ENCODE data around the gene PYHIN1. TPM values are rescaled to one million over a fixed set of nuclear protein-coding genes. Genes with fewer than 3 reads are reported as not detected.

Gene PYHIN1
- total and polyA plus RNA-seq, 2 of the 4 experiments (the other 2 are of a cell fraction), result not detected

GRCh38 chr1:158998037-158998780 is 66.9 kb downstream of the PYHIN1 start:
- dilution Hi-C loops (cut with HindIII; ENCODE audit: low sequenced_read_pairs, unreplicated experiment), result no loop called here
- H2BK5ac ChIP-seq (ENCODE audit: low read depth, low read length, poor library complexity, severe bottlenecking), result no peak overlapping the region
- no peak overlapping the region for H4K8ac ChIP-seq (ENCODE audit: low read depth in 2 of 2, low read length in 2 of 2)
- in situ Hi-C loops (cut with MboI; ENCODE audit: low sequenced_read_pairs), result loop anchor here (10.0 kb wide), 1 partner anchor 793 kb away; no protein-coding TSS in a partner anchor
- no peaks in the 10 kb centered on the region for H3K27me3 ChIP-seq (ENCODE audit: control insufficient read depth, insufficient read depth, low read length)
- H2BK120ac ChIP-seq (ENCODE audit: low read depth, low read length), result no peak overlapping the region
- H4K5ac ChIP-seq (ENCODE audit: low read depth, low read length), result no peak overlapping the region
- H3K9ac ChIP-seq (ENCODE audit: low read depth, low read length), result no peak overlapping the region; the same call in 1 of the 2 replicates
- intact Hi-C loops (cut with micrococcal nuclease), result loop anchor here (1.0 to 2.0 kb wide), 5 partner anchors 75 to 1035 kb away; no protein-coding TSS in a partner anchor
- H3K4me3 ChIP-seq (ENCODE audit: insufficient read depth, low read depth, low read length), result no peak overlapping the region
- TF ChIP-seq CEBPB (IDR thresholded peaks at IDR 0.05; ENCODE audit: low read depth, low read length) (no peak), CHD1 (IDR thresholded peaks at IDR 0.05; ENCODE audit: low read depth, low read length) (no peak)
- TF ChIP-seq, protein P1, sequence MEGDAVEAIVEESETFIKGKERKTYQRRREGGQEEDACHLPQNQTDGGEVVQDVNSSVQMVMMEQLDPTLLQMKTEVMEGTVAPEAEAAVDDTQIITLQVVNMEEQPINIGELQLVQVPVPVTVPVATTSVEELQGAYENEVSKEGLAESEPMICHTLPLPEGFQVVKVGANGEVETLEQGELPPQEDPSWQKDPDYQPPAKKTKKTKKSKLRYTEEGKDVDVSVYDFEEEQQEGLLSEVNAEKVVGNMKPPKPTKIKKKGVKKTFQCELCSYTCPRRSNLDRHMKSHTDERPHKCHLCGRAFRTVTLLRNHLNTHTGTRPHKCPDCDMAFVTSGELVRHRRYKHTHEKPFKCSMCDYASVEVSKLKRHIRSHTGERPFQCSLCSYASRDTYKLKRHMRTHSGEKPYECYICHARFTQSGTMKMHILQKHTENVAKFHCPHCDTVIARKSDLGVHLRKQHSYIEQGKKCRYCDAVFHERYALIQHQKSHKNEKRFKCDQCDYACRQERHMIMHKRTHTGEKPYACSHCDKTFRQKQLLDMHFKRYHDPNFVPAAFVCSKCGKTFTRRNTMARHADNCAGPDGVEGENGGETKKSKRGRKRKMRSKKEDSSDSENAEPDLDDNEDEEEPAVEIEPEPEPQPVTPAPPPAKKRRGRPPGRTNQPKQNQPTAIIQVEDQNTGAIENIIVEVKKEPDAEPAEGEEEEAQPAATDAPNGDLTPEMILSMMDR (conservative IDR thresholded peaks at IDR 0.05; ENCODE audit: low read depth, low read length), result no peak
- ATAC-seq (ENCODE audit: low read depth), result peak; percentile 7; the same call in 1 of the 2 replicates
- no peak overlapping the region for H2AK9ac ChIP-seq (replicated peaks; ENCODE audit: low read depth, low read length, poor library complexity)
- H3K9me3 ChIP-seq (ENCODE audit: control insufficient read depth, insufficient read depth, low read length), result no peaks in the 10 kb centered on the region
- no peaks in the 10 kb centered on the region for H3K9me1 ChIP-seq (ENCODE audit: insufficient read depth, low read length)
- DNase-seq, result no peak
- BruUV-seq (replicated peaks), result no TSS peak
- CTCF ChIA-PET, result interaction anchor here (0.6 to 1.4 kb wide), 8 partner anchors 8 to 1028 kb away, joined by 3 to 7 read pairs (median 4); no protein-coding TSS in a partner anchor
- peak overlapping the region; percentile 74; the same call in 1 of the 2 replicates for H3K4me2 ChIP-seq (ENCODE audit: low read depth, low read length)
- H3K4me1 ChIP-seq (ENCODE audit: control insufficient read depth, insufficient read depth, low read length), result no peaks in the 10 kb centered on the region
- no peak overlapping the region for H2BK15ac ChIP-seq (ENCODE audit: low read depth, low read length)
- H2AK5ac ChIP-seq (ENCODE audit: low read depth, low read length), result no peak overlapping the region
- no peak overlapping the region for H3K23ac ChIP-seq (ENCODE audit: low read depth, low read length)
- no peak overlapping the region for H3K18ac ChIP-seq (ENCODE audit: low read depth, low read length)
- H4K91ac ChIP-seq (ENCODE audit: insufficient read depth, low read depth, low read length), result no peak overlapping the region
- H3K79me1 ChIP-seq (ENCODE audit: low read depth in 1 of 2, low read length in 2 of 2), result no peaks in the 10 kb centered on the region
- POLR2A ChIA-PET (ENCODE audit: unreplicated experiment), result interaction anchor here (1.3 kb wide), 1 partner anchor 12 kb away, joined by 4 read pairs; the partner anchor contains the start of gene IFI16
- H3K56ac ChIP-seq (ENCODE audit: extremely low read depth, insufficient read depth, low read length), result no peak overlapping the region
- no peak overlapping the region for H3K14ac ChIP-seq (replicated peaks; ENCODE audit: low read depth, low read length)
- no peak overlapping the region for H3K4ac ChIP-seq (ENCODE audit: low read depth, low read length)
- H4K20me1 ChIP-seq (ENCODE audit: insufficient read depth, low read length), result no peaks in the 10 kb centered on the region
- H3K36me3 ChIP-seq (ENCODE audit: control insufficient read depth, insufficient read depth, low read length), result no peaks in the 10 kb centered on the region
- 70% methylated on average over 2 of the region's 6 CpGs; no CpG with 5 or more reads in 1 of the 2 experiments for WGBS, 2 experiments (ENCODE audit: extremely low coverage in 2 of 2, insufficient read length in 1 of 2)
- no peak overlapping the region for H2AFZ ChIP-seq (replicated peaks; ENCODE audit: low read length, poor library complexity)
- H2BK20ac ChIP-seq (ENCODE audit: low read depth, low read length), result no peak overlapping the region
- no peak overlapping the region for H3K27ac ChIP-seq (ENCODE audit: insufficient read depth, low read length)
